Natural killer cell (primary cell): ENCODE results near the gene ADRA2A. TPM values are rescaled to one million over a fixed set of nuclear protein-coding genes. Genes with fewer than 3 reads are reported as not detected.

Experiments
- ATAC-seq, 3 donors: fragments of 150-1000 bp in 2 of 3; fragments of 200-7000 bp in 1 of 3; cut with Tn5 transposase; 1 replicate in 1 of 3; 2 replicates in 2 of 3; pipeline ENCODE4 v1.10.0; 2021; ENCODE audit warnings: mild to moderate bottlenecking in 2 of 3, moderate library complexity in 2 of 3
- DNase-seq, 2 donors: peaks; one replicate each; pipeline versions ENCODE4 v3.0.0 to v3.0.0-alpha.2; 2013 to 2021; ENCODE audit warnings: mixed read lengths in 1 of 2
- H3K27ac ChIP-seq: one replicate; pipeline ENCODE4 v1.5.1; 2013; ENCODE audit warnings: mild to moderate bottlenecking, low read length
- H3K27me3 ChIP-seq: one replicate; pipeline ENCODE4 v1.6.1; 2013; ENCODE audit warnings: low read length; ENCODE audit not compliant: control insufficient read depth, insufficient read depth
- H3K36me3 ChIP-seq: one replicate; pipeline ENCODE4 v1.6.1; 2013; ENCODE audit warnings: low read length; ENCODE audit not compliant: control insufficient read depth, insufficient read depth
- H3K4me1 ChIP-seq: one replicate; pipeline ENCODE4 v1.6.1; 2013; ENCODE audit warnings: low read length; ENCODE audit not compliant: control insufficient read depth, insufficient read depth
- H3K4me3 ChIP-seq: one replicate; pipeline ENCODE4 v1.5.1; 2013; ENCODE audit warnings: low read length
- H3K9me3 ChIP-seq: one replicate; pipeline ENCODE4 v1.6.1; 2013; ENCODE audit warnings: low read length; ENCODE audit not compliant: control insufficient read depth, insufficient read depth
- H3K27ac Mint-ChIP-seq, 2 donors: one replicate each; pipeline ENCODE4 v1.8.0; 2022; ENCODE audit warnings: mild to moderate bottlenecking in 2 of 2, mixed read lengths in 2 of 2, moderate library complexity in 1 of 2
- H3K27me3 Mint-ChIP-seq, 2 donors: one replicate each; pipeline ENCODE4 v1.8.0; 2022; ENCODE audit warnings: low read depth in 2 of 2, mixed read lengths in 2 of 2
- H3K36me3 Mint-ChIP-seq: one replicate; pipeline ENCODE4 v1.8.0; 2022; ENCODE audit warnings: mixed read lengths
- H3K4me1 Mint-ChIP-seq, 2 donors: one replicate each; pipeline ENCODE4 v1.8.0; 2022; ENCODE audit warnings: mixed read lengths in 2 of 2
- H3K4me3 Mint-ChIP-seq: one replicate; pipeline ENCODE4 v1.8.0; 2022; ENCODE audit warnings: mild to moderate bottlenecking, moderate library complexity, mixed read lengths
- H3K9me3 Mint-ChIP-seq, 2 donors: one replicate each; pipeline ENCODE4 v1.8.0; 2022; ENCODE audit warnings: mixed read lengths in 2 of 2
- WGBS: methylation state at CpG from one replicate; pipeline ENCODE4 v1.1.7; 2013; ENCODE audit warnings: missing lambda C conversion rate; ENCODE audit not compliant: insufficient coverage; 5-methylcytosine and 5-hydroxymethylcytosine counted together
- intact Hi-C: fragments of 100-400 bp; cut with micrococcal nuclease; formaldehyde crosslinking; loops from one replicate; pipeline ENCODE4 v1.14.2; 2022
- total RNA-seq, 4 donors: library from RNA; stranded (reverse); fragments of 120-200 nt in 1 of 4; gene quantifications; one replicate each; pipeline versions ENCODE4 v1.2.3 to v1.2.4, GENCODE V29; 2013 to 2022
- TF ChIP-seq, protein P1 (sequence below): fragments of 200-600 bp; IDR thresholded peaks from one replicate; pipeline ENCODE4 v1.8.0; 2022; ENCODE audit warnings: antibody characterized with exemption

Gene ADRA2A
- total RNA-seq, 3 donors from 2014 or later (not counting 1 experiment from before 2014, with no cell fraction given), result 0.07 to 0.28 TPM; not detected in 1

- 90% methylated on average over 5 of the region's 6 CpGs for WGBS
- Histone ChIP-seq H3K27ac (no peak overlapping the region), H3K4me1 (no peaks in the 10 kb centered on the region), H3K4me3 (no peak overlapping the region), H3K9me3 (no peaks in the 10 kb centered on the region), H3K36me3 (no peaks in the 10 kb centered on the region), H3K27me3 (no peaks in the 10 kb centered on the region)
- Mint-ChIP-seq H3K9me3 (no peaks in the 10 kb centered on the region), H3K27ac (no peak overlapping the region), H3K4me3 (no peak overlapping the region), H3K27me3 (peaks cover 5 to 6% of the 10 kb centered on the region in 2 donors), H3K36me3 (no peaks in the 10 kb centered on the region), H3K4me1 (peaks cover 0 to 5% of the 10 kb centered on the region in 2 donors)
- intact Hi-C loops, result no loop called here
- ATAC-seq (no peak), DNase-seq (no peak)
- TF ChIP-seq, protein P1, sequence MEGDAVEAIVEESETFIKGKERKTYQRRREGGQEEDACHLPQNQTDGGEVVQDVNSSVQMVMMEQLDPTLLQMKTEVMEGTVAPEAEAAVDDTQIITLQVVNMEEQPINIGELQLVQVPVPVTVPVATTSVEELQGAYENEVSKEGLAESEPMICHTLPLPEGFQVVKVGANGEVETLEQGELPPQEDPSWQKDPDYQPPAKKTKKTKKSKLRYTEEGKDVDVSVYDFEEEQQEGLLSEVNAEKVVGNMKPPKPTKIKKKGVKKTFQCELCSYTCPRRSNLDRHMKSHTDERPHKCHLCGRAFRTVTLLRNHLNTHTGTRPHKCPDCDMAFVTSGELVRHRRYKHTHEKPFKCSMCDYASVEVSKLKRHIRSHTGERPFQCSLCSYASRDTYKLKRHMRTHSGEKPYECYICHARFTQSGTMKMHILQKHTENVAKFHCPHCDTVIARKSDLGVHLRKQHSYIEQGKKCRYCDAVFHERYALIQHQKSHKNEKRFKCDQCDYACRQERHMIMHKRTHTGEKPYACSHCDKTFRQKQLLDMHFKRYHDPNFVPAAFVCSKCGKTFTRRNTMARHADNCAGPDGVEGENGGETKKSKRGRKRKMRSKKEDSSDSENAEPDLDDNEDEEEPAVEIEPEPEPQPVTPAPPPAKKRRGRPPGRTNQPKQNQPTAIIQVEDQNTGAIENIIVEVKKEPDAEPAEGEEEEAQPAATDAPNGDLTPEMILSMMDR, result no peak
Measured at GRCh38 chr10:111108441-111108840, 31.6 kb downstream of the ADRA2A start.

GRCh38 chr10:111109501-111110242 lies 32.8 kb downstream of the ADRA2A start:
- Histone ChIP-seq H3K27ac (no peak overlapping the region), H3K4me1 (no peaks in the 10 kb centered on the region), H3K4me3 (no peak overlapping the region), H3K9me3 (no peaks in the 10 kb centered on the region), H3K27me3 (no peaks in the 10 kb centered on the region), H3K36me3 (no peaks in the 10 kb centered on the region)
- H3K4me1 Mint-ChIP-seq, result peaks cover 7 to 14% of the 10 kb centered on the region in 2 donors
- intact Hi-C loops, result no loop called here
- no peak for DNase-seq
- no peaks in the 10 kb centered on the region for H3K36me3 Mint-ChIP-seq
- ATAC-seq, result no peak
- peaks cover 5 to 6% of the 10 kb centered on the region in 2 donors for H3K27me3 Mint-ChIP-seq
- H3K4me3 Mint-ChIP-seq, result no peak overlapping the region
- TF ChIP-seq, protein P1, result no peak
- no peak overlapping the region for H3K27ac Mint-ChIP-seq
- 57% methylated on average over 7 of the region's 8 CpGs for WGBS
- no peaks in the 10 kb centered on the region for H3K9me3 Mint-ChIP-seq

- TF ChIP-seq, protein P1, result no peak
- no peak overlapping the region for H3K27ac Mint-ChIP-seq
- 94% methylated on average over 3 of the region's 3 CpGs for WGBS
- intact Hi-C loops, result no loop called here
- H3K4me3 Mint-ChIP-seq, result no peak overlapping the region
- Histone ChIP-seq H3K4me1 (no peaks in the 10 kb centered on the region), H3K9me3 (no peaks in the 10 kb centered on the region), H3K36me3 (no peaks in the 10 kb centered on the region), H3K4me3 (no peak overlapping the region), H3K27me3 (no peaks in the 10 kb centered on the region), H3K27ac (no peak overlapping the region)
- no peaks in the 10 kb centered on the region for H3K9me3 Mint-ChIP-seq
- no peak for ATAC-seq
- DNase-seq, result no peak
- no peaks in the 10 kb centered on the region for H3K36me3 Mint-ChIP-seq
- peaks cover under 1 to 1% of the 10 kb centered on the region in 2 donors for H3K27me3 Mint-ChIP-seq
- peaks cover 11 to 17% of the 10 kb centered on the region in 2 donors for H3K4me1 Mint-ChIP-seq
Measured at GRCh38 chr10:111110771-111111170, 33.9 kb downstream of the ADRA2A start.

GRCh38 chr10:111112333-111112732 lies 35.5 kb downstream of the ADRA2A start:
- no peaks in the 10 kb centered on the region for H3K27me3 ChIP-seq
- intact Hi-C loops, result no loop called here
- H3K4me1 ChIP-seq, result no peaks in the 10 kb centered on the region
- ATAC-seq (no peak), DNase-seq (no peak)
- Mint-ChIP-seq H3K36me3 (no peaks in the 10 kb centered on the region), H3K4me3 (no peak overlapping the region), H3K27ac (no peak overlapping the region), H3K4me1 (peaks cover 11 to 17% of the 10 kb centered on the region in 2 donors), H3K9me3 (no peaks in the 10 kb centered on the region), H3K27me3 (no peaks in the 10 kb centered on the region)
- H3K9me3 ChIP-seq, result no peaks in the 10 kb centered on the region
- WGBS, result 100% methylated on average over 1 of the region's 1 CpG
- H3K27ac ChIP-seq, result no peak overlapping the region
- H3K36me3 ChIP-seq, result no peaks in the 10 kb centered on the region
- no peak overlapping the region for H3K4me3 ChIP-seq
- TF ChIP-seq, protein P1, result no peak
